H54 (cell line): Measurements from ENCODE around the gene TGFBRAP1.

Source experiments
- DNase-seq: peaks from one replicate; pipeline ENCODE4 v3.0.0; 2011; ENCODE audit warnings: low spot score, mixed read lengths; ENCODE audit not compliant: insufficient read length
- FAIRE-seq: peaks from 3 replicates; lab custom pipeline; 2011; peaks lifted over from hg19 to GRCh38; lab: Jason Lieb, UNC
- POLR2A ChIP-seq: IDR thresholded peaks from 2 replicates; pipeline ENCODE4 v1.6.1; 2011; ENCODE audit warnings: low read depth, mild to moderate bottlenecking, low read length

The TGFBRAP1 gene

DNA sequence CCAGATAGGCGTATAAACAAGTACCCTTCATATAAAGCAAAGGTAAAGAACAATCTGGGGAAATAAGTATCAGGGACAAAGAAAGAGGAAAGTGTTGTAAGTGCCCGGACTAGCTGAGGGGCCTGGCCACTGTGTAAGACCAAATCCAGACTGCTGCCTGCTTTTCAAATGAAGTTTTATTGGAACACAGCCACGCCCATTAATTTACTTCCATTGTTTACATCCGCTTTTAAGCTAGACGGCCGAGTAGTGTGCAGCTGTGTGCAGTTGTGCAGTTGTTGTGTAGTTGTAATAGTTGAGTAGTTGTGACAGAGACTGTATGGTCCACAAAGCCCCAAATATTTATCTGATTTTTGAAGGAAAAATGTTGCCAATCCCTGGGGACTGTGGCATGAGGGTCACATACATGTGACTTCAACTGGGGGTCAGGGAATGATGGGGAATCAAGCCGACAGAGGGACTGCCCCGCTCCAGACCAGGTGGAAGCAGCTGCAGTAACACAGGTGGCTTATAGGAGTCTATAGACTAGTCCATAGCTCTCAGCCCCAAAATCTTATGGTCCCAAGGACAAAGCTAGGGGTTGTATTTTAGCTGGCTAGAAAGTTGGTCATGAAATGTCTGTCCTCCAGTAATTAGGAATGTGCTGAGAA, 39.3 kb upstream of the TGFBRAP1 start:
- no peak for DNase-seq
- TF ChIP-seq POLR2A = no peak
- FAIRE-seq = no peak

DNA sequence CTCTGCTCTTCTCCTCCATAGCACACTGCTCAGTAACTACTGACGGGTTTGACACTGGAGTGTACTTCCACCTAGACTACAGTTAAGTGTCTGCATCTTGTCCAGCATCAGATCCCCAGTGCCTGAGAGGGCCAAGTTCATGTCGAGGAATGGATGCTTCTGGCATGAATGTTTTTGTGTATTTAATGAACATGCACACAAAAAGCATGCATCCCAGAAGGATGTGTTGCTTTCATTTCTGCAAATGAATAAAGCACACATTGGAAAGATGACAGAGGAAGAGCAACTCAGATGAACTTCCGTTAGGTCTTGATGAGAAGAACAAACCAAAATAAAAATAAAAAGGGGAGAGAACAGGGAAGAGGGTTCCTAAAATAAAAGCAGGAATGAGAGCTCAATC, 35.7 kb upstream of the TGFBRAP1 start:
- DNase-seq (no peak), FAIRE-seq (no peak)
- no peak for TF ChIP-seq POLR2A

DNA sequence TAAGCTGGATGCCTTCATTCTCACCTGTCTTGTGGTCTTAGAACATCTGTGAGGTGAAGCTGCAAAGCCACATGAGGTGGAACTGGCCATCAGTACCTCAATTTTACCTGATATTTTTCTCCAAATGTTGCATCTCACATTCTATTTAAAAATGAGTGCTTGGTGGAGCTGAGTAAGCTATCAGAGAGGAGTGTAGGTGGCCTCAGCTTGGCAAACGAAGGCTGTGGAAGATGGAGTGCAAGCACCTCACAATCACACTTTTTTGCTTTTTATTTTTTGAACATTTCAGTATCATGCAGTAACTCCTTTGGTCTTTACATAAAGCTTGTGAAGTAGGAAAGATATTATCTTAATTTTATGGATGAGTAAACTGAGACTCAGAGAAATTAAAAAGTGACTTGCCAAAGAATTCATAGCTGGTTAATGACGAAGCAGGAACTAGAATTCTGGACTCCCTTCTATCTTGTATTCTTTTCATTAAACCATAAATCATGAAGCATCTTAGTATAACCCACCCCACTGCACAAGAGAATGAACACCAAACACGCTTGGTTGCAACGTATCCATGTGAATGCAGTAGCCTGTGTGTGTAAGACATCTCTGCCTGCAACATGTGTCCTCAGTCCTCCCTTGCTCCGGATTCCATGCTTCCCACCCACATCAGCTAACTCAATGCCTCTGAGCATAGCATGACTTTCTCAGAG, 35.1 kb upstream of the TGFBRAP1 start:
- TF ChIP-seq POLR2A = no peak
- DNase-seq = no peak
- FAIRE-seq = no peak

DNA sequence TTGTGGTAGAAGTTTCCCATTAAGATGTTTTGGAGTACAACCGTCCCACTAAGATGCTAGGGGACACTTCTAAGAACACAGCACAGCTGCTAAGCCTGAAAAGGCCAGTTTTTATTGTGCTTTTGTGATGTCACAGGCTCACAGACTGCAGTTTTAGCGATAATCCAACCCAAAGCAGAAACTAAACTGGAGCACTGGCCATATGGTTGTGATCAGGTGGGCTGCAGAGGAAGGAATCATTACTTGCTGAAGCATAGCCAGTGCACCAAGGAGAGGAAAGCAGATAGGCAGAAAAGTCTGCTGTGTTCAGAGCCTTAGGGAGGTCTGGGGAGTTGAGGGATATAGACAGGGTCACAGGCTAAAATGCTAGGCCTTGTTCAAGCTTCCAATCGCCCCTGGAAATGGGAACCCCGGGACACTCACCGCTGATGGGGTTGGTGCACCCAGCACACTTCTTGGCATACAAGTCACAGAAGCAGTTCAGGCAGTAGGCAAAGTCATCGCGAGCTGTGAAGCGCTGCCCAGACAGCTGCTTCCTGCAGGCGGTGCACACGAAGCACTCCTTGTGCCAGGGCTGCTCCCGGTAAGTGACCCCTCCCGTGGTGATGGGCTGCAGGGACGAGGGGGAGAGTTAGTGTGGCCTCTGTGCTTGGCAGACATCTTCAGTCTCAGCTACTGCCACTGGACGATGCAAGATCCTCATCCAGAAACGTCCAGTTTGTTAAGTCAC, 33.5 kb upstream of the TGFBRAP1 start:
- FAIRE-seq (no peak), DNase-seq (no peak)
- TF ChIP-seq POLR2A = no peak

DNA sequence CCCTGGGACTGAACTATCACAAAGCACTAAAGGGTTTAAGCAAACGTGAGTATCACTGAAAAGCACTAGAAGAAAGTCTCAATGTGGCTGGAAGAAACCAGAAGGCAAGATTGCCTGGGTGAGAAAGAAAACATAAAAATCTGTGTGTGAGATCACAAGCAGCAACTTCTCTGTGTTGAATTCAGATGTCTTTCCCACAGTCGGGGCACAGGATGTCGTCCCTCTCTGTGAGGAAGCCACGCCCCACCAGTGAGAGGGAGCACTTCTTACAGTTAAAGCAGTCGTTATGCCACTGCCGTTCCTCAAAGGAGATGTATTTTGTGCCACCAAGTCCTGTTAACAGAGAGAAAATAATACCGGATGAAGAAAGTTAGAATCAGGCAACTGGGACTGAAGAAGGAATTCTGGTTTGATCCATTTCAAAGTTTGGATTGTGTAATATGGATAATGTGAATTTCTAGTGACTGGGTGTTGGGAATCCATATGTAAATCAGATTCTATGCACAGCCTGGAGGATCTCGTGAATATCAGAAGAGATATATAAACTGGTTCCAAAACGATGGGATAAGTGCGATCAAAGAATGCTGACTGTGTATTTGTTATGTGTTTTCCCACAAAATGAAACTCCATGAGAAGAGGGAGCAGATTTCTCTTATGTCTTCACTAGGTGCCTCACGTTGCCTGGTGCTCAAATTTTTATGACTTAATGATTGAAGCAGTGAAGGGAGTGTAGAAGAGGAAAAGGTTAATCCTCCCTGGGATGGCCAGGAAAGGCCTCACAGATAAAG, 31.8 kb upstream of the TGFBRAP1 start:
- DNase-seq = no peak
- FAIRE-seq = no peak
- TF ChIP-seq POLR2A = no peak

DNA sequence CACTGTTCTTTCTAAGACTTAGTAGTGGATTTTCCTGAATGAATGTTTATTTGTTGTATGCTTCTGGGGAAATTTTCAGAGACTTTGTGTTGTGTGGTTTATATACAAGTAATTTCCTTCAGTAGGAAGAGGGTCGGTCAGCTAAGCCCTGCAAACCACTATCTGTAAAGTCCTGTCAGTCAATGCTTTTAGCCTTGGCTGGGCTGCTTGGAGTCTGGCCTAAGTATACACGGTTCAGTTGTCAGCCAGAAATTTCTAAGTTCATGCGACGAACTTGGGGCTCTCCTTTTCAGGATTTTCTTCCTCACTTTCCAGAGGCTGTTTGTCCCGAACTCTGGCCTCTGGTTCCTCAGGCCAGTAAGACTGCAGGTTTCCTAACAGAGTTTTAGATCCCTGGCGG, 29.1 kb upstream of the TGFBRAP1 start:
- no peak for FAIRE-seq
- no peak for TF ChIP-seq POLR2A
- no peak for DNase-seq

DNA sequence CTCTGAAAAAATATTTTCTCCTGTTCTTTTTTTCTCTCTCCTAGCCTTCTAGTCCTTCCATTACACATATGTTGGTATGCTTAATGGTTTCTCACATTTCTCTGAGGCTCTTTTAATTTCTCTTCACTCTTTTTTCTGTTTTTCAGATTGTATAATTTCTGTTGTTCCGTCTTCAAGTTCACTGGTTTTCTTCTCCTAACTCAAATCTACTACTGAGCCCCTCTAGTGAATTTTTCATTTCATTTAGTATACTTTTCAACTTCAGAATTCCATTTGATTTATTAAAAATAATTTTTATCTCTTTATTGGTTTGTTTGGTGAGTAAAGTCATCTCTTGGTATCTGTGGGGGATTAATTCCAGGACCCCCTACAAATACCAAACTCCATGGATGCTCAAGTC, 27.6 kb upstream of the TGFBRAP1 start:
- FAIRE-seq = no peak
- DNase-seq = no peak
- no peak for TF ChIP-seq POLR2A

DNA sequence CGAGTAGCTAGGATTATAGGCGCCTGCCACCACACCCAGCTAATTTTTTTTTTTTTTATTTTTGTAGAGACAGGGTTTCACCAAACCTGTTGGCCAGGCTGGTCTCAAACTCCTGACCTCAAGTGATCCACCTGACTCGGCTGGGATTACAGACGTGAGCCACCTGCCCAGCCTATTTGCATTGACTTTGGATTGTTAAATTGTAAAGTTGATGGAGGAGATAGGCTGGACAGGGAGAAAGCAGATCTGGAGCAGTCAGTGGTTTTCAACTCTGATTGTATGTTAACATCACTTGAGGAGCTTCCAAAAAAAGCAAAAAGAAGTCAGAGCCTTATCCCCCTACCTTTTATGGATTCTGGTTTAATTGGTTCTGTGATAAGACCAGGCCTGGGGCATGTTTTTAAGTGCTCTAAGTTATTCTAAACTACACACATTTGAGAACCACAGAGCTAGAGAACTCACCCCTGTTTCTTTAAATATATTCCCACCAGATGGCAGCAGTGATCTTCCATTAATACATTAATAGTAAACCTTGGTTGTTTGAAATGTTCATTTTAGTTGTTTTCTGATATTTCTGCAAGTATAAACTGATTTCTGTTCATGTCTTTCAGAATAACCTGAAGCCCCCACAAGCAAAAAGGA, 15.3 kb upstream of the TGFBRAP1 start:
- FAIRE-seq = peak; percentile 87
- DNase-seq = no peak
- no peak for TF ChIP-seq POLR2A

DNA sequence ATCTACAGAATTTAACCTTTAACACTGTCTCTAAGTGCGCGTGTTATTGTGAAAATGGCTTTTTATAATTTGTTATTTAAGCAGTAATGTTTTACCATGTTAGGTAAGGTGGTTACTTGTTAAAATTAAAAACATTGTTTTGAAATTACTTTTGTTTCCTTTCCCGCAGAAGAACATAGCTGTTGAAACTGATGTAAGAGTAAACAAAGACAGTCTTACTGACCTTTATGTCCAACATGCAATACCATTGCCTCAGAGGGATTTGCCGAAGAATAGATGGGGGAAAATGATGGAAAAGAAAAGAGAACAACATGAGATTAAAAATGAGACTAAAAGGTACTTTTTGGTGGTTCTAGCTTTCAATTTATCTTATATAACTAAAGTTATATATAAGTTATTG, 9.9 kb upstream of the TGFBRAP1 start:
- DNase-seq (no peak), FAIRE-seq (no peak)
- TF ChIP-seq POLR2A = no peak

DNA sequence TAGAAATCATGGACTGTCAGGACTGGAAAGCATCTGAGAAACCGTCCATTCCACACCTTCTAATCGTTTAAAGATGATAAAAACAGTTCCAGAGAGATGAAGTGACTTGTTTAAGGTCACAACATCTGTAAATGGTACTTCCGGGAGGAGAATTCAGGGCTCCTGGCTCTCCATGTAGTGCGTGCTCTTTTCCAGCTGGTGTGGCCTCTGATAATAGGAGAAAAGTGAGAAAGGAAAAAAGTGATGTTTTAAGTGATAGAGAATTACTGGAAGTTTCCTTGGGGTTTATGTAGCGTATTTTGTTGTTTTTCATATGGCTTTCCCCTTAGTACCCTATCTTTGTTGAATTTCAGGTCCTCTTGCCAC, 8.5 kb upstream of the TGFBRAP1 start:
- FAIRE-seq = peak; percentile 20
- no peak for TF ChIP-seq POLR2A

DNA sequence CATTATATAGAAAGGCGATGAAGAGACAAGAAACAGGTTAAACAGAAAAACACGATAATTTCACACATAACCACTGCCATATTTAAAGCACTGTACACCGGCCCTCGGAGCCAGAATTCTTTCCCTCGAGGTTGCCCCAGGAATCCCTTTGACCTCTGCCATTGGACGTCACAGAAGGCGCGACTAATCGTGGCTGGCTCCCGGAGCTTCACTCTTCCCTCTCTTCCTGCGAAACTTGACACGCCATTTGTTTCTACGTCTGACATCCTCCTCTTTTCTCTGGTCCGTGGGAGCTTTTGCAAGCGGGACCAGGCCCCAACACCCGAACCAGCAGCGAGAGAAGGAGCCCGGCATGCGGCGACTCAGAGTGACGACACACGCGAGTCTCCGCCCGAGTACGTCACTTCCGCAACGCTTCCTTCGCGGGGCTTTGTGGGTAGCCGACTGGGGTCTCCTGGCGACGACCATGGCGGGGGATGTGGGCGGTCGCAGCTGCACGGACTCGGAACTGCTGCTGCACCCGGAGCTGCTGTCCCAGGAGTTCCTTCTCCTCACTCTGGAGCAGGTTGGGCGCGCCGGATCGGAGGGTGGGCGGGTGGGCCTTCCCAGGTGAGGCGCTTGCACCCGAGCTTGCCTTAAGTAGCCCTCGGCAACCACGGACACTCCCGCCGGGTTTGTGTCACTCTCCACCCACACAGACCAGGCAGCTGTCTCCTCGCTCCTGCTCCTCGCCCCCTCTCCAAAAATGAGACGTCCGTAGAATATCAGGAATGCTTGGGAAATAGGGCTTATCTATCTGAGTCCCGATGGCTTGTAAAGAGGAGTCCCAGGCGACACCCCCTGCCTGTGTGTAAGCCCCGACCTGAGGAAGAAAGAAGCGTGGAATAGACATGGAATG, 7.8 kb upstream of the TGFBRAP1 start, which contains the start of gene C2orf49:
C2orf49 (plus strand) TSS at position 419 of the 898 bp plus-strand sequence; CDS start at position 467, 48 bp downstream.
- FAIRE-seq = peak; percentile 73
- DNase-seq = peak; percentile 69

More for the DNA sequence above, 8.5 kb upstream of the TGFBRAP1 start:
- no peak for DNase-seq

DNA sequence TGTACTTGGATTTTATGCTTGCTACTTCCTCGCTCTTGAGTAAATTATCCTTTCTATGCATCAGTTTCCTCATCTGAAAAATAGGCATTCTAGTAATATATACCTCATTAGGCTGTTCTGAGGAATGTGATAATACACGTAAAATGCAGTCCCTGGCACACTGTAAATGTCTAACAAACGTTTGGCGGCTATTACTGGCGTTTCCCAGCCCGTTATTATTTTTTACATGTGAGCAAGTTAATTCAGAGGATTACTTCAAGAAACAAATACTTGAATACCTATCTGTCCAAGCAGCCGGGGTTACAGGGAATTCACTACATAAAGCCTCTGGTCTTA, 7.2 kb upstream of the TGFBRAP1 start:
- no peak for TF ChIP-seq POLR2A
- FAIRE-seq = no peak

More for the DNA sequence above, 7.8 kb upstream of the TGFBRAP1 start, which contains the start of gene C2orf49:
- peak; percentile 50 for TF ChIP-seq POLR2A

More for the DNA sequence above, 7.2 kb upstream of the TGFBRAP1 start:
- no peak for DNase-seq
